Endothelial cell of umbilical vein (primary cell): ENCODE results near the gene FILIP1.

ENCODE experiments used
- EZH2 ChIP-seq: IDR thresholded peaks from 2 replicates; pipeline ENCODE4 v1.6.1; 2012; ENCODE audit warnings: borderline replicate concordance, low read depth, mild to moderate bottlenecking, moderate library complexity, low read length, inconsistent platforms; ENCODE audit not compliant: severe bottlenecking
- POLR2A ChIP-seq: IDR thresholded peaks from 2 replicates; pipeline ENCODE4 v1.6.1; 2012; ENCODE audit warnings: low read depth, mild to moderate bottlenecking, control low read depth, low read length
- POLR2AphosphoS5 ChIP-seq: IDR thresholded peaks from 2 replicates; pipeline ENCODE4 v1.6.1; 2012; ENCODE audit warnings: low read depth, mild to moderate bottlenecking, control low read depth, low read length, moderate library complexity; ENCODE audit not compliant: insufficient read depth
- TF ChIP-seq, protein P1 (sequence below), 2 donors: IDR thresholded peaks; 1 replicate in 1 of 2; 2 replicates in 1 of 2; pipeline ENCODE4 v1.5.1; 2011; ENCODE audit warnings: low read length in 2 of 2, mild to moderate bottlenecking in 2 of 2, moderate library complexity in 2 of 2, control low read depth in 1 of 2, inconsistent platforms in 1 of 2, low read depth in 1 of 2; ENCODE audit not compliant: insufficient read depth in 1 of 2; ENCODE audit errors: extremely low read depth in 1 of 2

DNA sequence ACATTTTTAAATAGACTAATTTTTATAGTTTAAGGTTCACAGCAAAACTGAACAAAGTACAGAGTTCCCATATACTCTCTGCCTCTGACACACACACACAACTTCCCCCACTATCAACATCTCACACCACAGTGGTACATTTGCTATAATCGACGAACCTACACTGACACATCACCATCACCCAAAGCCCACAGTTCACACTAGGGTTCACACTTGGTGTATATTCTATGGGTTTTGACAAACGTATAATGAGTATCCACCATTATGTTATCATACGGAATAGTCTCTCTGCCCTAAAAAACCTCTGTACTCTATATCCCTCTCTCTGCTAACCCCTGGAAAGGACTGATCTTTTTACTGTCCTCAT lies 224.6 kb downstream of the FILIP1 start:
- TF ChIP-seq POLR2AphosphoS5: no peak
- no peak for TF ChIP-seq POLR2A
- TF ChIP-seq, protein P1, sequence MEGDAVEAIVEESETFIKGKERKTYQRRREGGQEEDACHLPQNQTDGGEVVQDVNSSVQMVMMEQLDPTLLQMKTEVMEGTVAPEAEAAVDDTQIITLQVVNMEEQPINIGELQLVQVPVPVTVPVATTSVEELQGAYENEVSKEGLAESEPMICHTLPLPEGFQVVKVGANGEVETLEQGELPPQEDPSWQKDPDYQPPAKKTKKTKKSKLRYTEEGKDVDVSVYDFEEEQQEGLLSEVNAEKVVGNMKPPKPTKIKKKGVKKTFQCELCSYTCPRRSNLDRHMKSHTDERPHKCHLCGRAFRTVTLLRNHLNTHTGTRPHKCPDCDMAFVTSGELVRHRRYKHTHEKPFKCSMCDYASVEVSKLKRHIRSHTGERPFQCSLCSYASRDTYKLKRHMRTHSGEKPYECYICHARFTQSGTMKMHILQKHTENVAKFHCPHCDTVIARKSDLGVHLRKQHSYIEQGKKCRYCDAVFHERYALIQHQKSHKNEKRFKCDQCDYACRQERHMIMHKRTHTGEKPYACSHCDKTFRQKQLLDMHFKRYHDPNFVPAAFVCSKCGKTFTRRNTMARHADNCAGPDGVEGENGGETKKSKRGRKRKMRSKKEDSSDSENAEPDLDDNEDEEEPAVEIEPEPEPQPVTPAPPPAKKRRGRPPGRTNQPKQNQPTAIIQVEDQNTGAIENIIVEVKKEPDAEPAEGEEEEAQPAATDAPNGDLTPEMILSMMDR (IDR thresholded peaks at IDR 0.05; ENCODE audit: extremely low read depth in 1 of 2, insufficient read depth in 1 of 2, low read depth in 1 of 2, low read length in 2 of 2): no peak
- no peak for TF ChIP-seq EZH2
